Stimulated activated CD4-positive, alpha-beta T cell treated with anti-CD3 and anti-CD28 coated beads, Interleukin-4, amount 100 ng/mL, for 24 hours (primary cell): ENCODE results near the gene TMPRSS12.
"Not testable (repeated sequence)": the region's sequence is repeated elsewhere in the genome, so short reads cannot be mapped to it uniquely, and the experiment has no call there.

Experiments
- DNase-seq: peaks from one replicate; pipeline ENCODE4 v3.0.0-alpha.2; 2020

The TMPRSS12 gene, protein sequence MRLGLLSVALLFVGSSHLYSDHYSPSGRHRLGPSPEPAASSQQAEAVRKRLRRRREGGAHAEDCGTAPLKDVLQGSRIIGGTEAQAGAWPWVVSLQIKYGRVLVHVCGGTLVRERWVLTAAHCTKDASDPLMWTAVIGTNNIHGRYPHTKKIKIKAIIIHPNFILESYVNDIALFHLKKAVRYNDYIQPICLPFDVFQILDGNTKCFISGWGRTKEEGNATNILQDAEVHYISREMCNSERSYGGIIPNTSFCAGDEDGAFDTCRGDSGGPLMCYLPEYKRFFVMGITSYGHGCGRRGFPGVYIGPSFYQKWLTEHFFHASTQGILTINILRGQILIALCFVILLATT

DNA sequence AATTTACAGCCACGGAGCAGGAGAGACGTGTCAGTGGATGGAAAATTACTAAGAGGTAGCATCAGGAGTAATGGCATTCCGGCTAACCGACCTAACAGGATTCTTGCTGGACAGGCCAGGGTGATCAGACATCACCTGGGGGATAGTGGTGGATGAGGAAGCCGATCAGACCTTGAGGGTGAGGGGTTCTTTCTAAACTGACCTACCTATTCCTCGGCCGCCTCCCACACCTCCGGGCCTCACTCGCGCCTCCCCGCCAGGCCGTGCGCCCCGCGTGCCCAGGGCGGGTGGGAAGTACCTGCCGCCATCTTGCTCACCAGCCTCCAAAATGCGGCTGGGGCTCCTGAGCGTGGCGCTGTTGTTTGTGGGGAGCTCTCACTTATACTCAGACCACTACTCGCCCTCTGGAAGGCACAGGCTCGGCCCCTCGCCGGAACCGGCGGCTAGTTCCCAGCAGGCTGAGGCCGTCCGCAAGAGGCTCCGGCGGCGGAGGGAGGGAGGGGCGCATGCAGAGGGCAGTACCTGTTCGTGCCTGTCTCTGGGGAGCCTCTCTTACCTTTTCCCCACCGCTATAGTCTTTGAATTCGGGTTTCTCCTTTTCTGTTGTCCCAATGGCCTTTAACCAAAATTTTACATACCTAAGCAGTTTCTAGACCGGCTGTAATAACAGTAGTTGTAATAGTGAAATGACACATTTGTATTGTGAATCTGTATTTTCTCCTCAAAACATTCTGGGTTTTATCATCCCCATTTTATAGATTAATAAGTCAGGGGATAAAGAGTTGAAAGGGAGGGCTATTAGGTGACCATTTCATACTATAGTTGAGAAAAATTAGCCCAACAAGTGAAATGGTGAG, at the start of gene TMPRSS12:
TSS of gene TMPRSS12 (plus strand) at position 290 of the 857 bp plus-strand sequence. CDS start at position 329, 39 bp downstream.
- no peak for DNase-seq

DNA sequence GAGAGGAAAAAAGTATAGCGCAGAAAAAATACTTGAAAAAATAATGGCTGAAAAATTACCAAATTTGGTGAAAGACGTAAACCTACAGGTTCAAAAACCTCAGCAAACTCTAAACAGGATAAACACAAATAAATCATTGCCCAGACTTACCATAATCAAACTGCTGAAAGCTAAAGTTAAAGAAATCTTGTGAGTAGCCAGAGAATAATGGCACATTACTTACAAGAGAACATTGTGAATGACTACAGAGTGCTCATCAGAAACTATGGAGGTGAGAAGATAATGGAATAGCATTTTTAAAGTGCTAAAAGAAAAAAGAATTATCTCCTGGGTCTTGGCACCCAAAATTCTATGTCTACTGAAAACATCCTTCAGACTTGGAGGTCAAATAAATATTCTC, 42.8 kb upstream of the TMPRSS12 start:
- no peak for DNase-seq

DNA sequence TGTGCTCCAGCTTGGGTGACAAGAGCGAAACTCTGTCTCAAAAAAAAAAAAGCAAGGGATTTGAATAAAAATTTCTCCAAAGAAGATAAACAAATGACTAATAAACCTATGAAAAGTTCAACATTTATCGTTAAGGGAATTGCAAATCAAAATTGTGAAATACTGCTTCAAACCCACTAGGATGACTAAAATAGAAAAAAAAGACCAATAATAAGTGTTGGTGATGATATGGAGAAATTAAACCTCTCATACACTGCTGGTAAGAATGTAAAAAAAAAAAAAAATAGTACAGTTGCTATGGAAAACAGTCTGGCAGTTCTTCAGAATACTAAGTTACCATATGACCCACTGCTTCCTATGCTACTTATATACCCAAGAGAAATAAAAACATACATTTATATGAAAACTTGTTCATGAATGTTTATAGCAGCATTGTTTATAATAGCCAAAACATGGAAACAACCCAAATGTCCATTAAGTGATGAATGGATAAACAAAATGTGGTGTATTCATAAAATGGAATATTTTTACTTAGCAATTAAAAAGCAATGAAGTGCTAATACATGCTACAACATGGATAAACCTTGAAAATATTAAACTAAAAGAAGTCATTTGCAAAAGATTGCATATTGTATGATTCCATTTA, 39.4 kb upstream of the TMPRSS12 start:
- DNase-seq, result no peak

DNA sequence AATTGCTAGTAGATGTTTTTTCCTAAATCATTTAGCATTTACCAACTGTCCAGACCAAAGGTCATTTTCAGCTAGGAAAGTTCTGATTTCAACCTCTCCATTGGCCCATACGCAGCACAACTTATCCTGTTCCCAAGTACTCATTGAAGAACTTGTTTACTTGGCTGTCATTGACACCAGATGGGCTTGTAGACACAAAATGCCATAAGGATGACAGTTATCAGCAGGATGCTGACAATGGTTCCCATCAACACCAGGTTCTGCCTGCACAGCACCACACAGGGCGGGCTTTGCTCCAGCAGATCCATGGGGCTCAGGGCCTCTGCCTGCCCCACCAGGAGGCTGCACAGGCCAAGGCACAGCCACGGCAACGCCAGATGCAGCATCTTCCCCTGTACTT, 36.5 kb upstream of the TMPRSS12 start:
- DNase-seq, result no peak

DNA sequence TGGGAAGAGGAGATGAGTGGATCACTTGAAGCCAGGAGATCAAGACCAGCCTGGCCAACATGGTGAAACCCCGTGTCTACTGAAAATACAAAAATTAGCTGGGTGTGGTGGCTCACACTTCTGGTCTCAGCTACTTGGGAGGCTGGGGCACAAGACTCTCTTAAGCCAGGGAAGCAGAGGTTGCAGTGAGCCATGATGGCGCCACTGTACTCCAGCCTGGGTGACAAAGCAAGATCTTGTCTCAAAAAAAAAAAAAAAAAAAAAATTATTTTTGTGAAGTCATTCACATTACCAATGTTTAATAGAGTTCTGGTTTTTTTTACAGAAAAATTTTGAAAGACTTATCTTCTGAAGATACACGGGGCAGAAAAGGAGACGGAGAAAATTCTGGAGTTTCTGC, 33.6 kb upstream of the TMPRSS12 start:
- DNase-seq, result not testable (repeated sequence)

DNA sequence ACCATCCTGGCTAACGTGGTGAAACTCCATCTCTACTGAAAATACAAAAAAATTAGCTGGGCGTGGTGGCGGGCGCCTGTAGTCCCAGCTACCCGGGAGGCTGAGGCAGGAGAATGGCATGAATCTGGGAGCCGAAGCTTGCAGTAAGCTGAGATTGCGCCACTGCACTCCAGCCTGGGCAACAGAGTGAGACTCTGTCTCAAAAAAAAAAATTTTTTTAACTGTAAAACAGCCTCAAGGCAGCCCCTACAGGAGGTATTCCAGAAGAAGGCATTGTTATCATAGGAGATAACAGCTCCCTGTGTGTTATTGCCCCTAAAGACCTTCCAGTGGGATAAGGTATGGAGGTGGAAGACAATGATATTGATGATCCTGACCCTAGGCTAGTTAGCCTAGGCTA, 27.8 kb upstream of the TMPRSS12 start:
- not testable (repeated sequence) for DNase-seq

DNA sequence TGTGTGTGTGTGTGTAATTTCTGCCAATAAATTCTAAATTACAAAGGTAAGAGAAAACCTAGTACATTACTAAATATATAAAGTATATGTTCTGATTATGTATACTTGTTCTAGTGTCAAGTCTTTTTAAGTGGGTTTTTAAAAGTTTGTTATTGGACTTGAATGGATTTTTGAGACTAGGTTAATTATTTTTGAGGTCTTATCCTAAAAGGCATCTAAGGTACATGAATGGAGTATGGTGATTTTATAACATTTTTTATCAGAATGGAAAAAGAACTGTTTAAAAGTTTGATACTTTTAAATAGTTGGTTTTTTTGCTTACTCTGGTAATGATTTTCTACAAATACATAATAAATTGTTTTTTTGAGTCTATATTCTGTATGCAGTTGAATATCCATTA, 22.5 kb upstream of the TMPRSS12 start:
- no peak for DNase-seq

DNA sequence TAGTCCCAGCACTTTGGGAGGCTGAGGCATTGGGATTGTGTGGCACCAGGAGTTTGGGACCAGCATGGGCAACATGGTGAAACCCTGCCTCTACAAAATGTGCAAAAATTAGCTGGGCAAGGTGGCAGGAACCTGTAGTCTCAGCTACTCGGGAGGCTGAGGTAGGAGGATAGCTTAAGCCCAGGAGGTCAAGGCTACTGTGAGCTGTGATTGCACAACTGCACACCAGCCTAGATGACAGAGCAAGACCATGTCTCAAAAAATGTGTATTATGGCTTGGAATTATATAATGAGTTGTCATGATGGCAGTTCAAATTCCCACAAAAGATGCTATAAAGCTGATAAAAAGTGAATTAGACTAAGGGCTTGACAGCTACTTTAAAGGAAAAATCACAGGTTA, 20.6 kb upstream of the TMPRSS12 start:
- no peak for DNase-seq

DNA sequence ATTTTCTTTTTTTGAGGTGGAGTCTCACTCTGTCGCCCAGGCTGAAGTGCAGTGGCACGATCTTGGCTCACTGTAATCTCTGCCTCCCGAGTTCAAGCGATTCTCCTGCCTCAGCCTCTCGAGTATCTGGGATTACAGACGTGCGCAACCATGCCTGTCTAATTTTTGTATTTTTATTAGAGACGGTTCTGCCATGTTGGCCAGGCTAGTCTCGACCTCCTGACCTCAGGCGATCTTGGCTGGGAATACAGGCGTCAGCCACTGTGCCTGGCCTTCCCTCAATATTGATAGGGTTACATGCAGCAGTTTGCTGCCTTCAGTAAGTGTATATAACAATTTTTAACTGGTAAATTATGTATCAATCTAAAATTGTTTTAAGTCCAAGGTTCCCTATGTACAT, 19.0 kb upstream of the TMPRSS12 start:
- DNase-seq, result not testable (repeated sequence)

DNA sequence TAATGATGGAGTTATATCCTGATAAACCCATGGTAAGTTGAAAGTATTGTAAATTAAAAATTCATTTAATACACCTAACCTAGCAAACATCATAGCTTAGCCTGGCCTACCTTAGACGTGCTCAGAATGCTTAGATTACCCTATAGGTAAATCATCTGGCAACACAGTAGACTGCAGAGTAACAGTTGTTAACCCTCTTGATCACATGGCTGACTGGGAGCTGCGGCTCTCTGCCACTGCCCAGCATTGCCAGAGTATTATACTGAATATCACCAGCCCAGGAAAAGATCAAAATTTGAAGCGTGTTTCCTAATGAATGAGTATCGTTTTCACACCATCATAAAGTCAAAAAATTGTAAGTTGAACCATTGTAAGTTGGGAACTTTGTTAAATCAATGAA, 17.8 kb upstream of the TMPRSS12 start:
- no peak for DNase-seq

DNA sequence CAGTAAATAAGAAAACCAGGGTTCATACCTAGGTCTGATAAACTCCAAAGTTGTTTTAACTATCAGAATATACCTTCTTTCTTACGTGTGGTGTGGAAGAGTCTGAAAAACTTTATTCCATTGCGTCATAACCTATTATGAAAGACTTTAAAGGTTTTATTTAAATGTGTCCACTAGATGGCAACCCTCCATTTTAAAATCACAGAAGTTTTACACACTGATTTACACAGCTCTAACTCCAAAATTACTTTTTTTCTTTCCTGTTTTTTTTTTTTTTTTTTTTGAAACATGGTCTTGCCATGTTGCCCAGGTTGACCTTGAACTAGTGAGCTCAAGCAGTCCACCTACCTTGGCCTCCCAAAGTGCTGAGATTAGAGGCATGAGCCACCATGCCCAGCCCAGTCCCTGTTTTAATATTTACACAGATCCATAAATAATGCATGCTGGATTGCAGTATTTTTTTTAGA, 17.3 kb upstream of the TMPRSS12 start:
- no peak for DNase-seq

DNA sequence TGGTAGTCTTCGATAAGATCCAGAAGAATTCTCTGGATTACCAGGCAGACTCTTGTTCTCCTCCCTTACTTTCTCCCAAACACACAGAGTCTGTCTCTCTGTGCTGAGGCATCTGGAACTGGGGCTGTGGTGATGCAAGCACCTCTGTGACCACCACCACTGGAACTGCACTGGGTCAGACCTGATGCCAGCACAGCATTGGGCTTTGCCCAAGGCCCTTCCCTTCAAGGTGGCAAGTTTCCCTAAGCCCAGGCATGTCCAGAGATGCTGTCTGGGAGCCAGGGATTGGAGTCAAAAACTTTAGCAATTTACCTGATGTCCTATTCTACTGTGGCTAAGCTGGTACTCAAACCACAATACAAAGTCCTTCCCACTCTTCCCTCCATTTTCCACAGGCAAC, 14.6 kb upstream of the TMPRSS12 start:
- DNase-seq, result no peak

DNA sequence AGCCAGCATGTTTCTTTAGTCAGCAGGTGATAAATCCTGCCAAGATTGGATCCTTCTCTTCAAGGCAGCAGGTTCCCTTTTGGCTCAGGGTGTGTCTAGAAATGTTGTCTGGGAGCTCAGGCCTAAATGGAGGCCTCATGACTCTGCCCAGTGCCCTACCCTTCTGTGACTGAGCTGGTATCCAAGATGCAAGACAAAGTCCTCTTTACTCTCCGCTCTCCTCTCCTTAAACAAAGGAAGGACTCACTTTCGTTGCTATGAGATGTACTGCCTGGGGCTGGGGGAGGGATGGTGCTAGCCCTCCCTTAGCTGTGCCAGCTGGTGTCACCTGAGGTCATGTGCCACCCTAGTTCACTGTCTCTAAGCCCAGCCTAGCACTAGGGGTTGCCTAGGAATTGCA, 13.8 kb upstream of the TMPRSS12 start:
- DNase-seq, result no peak

DNA sequence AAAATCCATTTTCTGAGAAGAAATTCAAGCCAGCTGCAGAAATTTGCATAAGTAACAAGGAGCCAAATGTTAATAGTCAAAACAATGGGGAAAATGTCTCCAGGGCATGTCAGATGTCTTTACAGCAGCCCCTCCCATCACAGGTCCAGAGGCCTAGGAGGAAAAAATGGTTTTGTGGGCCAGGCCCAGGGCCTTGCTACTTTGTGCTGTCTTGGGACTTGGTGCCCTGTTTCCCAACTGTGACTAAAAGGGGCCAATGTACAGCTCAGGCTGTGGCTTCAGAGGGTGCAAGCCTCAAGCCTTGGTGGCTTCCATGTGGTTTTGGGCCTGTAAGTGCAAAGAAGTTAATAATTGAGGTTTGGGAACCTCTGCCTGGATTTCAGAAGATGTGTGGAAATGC, 8.9 kb upstream of the TMPRSS12 start:
- DNase-seq, result not testable (repeated sequence)

DNA sequence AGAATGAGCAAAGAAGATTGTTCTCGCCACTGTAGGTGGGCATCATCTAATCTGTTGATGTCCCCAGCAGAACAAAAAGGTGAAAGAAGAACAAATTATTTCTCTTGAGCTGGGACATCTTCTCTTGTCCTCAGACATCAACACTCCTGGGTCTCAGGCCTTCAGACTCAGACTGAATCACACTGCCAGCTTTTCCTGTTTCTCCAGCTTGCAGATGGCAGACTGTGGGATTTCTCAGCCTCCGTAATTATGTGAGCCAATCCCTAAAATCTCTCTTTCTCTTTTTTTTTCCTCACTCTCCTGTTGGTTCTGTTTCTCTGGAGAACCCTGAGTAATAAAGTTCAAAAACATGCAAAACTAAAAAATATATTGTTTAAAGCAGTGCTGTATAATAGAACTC, 3.7 kb upstream of the TMPRSS12 start:
- no peak for DNase-seq

DNA sequence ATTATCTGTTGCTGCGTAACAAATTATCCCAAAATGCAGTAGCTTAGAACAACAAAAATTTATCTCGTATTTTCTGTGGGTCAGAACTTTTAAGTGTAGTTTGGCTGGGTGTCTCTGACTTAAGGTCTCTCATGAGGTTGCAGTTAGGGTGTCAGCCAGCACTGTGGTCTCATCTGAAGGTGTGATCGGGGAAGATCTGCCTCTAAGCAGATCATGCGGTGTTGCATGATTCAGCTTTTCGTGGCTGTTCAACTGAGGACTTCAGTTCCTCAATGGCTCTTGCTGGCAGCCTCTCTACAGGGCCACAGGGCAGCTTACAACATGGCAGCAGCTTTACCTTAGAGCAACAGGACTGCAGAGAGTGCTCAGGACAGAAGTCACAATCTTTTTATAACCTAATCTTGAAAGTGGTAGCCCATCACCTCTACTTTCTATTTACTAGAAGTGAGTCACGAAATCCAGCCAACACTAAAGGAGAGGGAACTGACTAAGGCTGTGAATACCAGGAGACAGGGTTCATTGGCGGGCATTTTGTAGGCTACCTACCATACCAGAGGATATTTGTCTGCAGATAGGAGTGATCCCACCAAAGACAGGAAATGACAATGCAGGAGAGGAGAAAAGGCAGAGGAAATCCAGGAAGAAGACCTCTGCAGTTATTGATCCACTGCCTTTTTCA, 1.8 kb upstream of the TMPRSS12 start:
- DNase-seq, result no peak

DNA sequence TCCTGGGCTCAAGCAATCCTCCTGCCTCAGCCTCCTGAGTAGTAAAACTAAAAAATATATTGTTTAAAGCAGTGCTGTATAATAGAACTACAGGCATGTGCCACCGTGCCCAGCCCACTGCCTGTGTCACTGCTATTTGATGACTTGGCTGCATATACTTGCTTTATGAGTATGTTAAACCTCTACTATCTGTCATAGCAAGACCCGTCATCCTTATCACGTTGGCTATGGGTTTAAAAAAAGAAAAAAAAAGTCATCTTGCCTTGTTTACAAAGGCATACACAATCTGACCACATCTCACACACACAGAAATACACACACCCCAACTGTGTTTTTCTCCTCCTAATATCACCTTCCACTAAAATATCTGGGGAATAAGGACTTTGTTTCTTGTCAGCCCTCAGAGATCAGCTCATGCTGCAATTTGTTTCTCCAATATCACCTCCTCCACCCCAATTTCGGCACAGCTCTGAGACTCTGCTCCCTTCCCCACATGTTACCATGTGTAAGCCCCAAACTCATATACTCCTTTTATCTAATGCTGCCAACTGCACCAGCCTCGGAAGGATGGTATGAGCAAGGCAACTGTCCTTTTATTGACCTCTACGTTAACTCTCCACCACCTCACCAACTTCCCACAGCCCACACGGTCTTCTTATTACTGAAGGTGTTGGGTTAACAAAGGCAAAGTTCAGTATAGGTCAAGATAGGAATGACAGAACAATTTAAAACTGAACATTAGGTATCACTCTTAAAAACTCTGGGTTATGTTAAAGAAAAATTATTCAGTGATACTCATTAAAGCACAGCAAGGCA, 802 bp upstream of the TMPRSS12 start:
- DNase-seq, result no peak

DNA sequence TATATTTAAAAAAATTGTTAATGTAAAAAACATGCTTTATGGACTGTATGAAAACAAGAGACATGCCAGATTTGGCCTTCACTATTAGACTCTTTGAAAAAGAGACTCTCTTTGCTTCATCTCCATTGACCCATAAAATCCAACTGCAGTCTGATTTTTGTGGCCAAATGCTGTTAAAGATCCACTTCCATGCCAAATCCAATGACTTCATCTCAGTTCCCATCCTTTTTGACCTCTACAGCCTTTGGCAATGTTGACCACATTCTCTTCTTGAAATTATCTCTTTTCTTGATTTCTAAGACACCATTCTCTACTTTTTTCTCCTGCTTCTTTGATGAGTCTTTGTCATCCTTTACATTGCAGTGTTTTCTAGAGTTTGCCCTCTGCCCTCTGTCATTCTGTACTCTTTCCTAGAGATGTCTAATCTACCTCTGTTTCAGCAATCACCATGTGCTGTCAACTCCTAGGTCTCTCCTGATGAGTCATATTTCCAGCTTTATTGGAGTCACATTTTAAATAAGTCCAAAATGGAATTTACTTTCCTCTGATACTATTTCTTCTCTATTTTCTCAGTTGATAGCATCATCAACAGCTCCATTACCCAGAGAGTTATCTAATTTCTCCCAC, 2.4 kb downstream of the TMPRSS12 start:
- DNase-seq, result no peak

DNA sequence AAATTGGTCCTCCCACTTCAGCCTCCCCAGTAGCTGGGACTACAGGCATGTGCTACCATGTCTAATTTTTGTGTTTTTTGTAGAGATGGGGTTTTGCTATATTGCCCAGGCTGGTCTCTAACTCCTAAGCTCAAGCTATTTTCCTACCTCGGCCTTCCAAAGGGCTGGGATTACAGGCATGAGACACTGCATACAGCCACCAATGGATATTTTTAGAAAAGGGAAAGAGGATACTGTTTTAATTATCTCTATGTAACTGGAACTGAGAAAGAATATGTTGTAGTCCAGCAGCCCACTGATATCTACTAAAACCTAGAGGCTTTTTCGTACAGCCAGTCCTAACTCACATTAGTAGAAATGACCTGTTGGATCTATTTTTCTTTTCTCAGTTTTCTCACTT, 6.2 kb downstream of the TMPRSS12 start:
- DNase-seq, result no peak

DNA sequence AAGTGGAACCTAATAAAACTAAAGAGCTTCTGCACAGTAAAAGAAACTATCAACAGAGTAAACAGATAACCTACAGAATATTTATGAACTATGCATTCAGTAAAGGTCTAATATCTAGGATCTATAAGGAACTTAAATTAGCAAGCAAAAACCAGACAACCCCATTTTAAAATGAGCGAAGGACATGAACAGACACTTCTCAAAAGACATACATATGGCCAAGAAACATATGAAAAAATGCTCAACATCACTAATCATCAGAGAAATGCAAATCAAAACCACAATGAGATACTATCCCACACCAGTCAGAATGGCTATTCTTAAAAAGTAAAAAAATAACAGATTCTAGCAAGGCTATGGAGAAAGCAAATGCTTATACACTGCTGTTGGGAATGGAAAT, 12.5 kb downstream of the TMPRSS12 start:
- DNase-seq, result not testable (repeated sequence)

DNA sequence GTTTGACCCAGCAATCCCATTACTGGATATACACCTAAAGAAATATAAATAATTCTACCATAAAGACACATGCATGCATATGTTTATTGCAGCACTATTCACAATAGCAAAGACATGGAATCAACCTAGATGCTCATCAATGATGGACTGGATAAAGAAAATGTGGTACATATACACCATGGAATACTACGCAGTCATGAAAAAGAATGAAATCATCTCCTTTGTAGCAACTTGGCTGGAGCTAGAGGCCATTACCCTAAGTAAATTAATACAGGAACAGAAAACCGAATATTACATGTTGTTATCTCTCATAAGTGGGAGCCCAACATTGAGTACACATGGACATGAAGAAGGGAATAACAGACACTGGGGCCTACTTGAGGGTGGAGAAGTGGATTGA, 13.0 kb downstream of the TMPRSS12 start:
- DNase-seq, result not testable (repeated sequence)
